Activated CD4-positive, alpha-beta T cell treated with anti-CD3 and anti-CD28 coated beads, Interleukin-2, amount 10 ng/mL, durations not matched to agents 24 days and 14 days (primary cell): Measurements from ENCODE around the gene AIP. TPM values are rescaled to one million over a fixed set of nuclear protein-coding genes. Genes with fewer than 3 reads are reported as not detected.

ENCODE experiments used
- DNase-seq: peaks from one replicate; pipeline ENCODE4 v3.0.0; 2022
- H3K27ac Mint-ChIP-seq: one replicate; pipeline ENCODE4 v1.8.0; 2022; ENCODE audit warnings: mild to moderate bottlenecking, mixed read lengths
- H3K27me3 Mint-ChIP-seq: one replicate; pipeline ENCODE4 v1.8.0; 2022; ENCODE audit warnings: mixed read lengths
- H3K36me3 Mint-ChIP-seq: one replicate; pipeline ENCODE4 v1.8.0; 2022; ENCODE audit warnings: low read depth, mild to moderate bottlenecking, mixed read lengths
- H3K4me1 Mint-ChIP-seq: one replicate; pipeline ENCODE4 v1.8.0; 2021; ENCODE audit warnings: mixed read lengths
- H3K4me3 Mint-ChIP-seq: one replicate; pipeline ENCODE4 v1.8.0; 2022; ENCODE audit warnings: mild to moderate bottlenecking, moderate library complexity, mixed read lengths
- H3K9me3 Mint-ChIP-seq: one replicate; pipeline ENCODE4 v1.8.0; 2021; ENCODE audit warnings: mixed read lengths
- intact Hi-C: fragments of 100-400 bp; cut with micrococcal nuclease; formaldehyde crosslinking; loops from one replicate; pipeline ENCODE4 v1.15.1; 2023
- total RNA-seq: library from RNA; stranded (reverse); gene quantifications from 2 replicates; pipeline ENCODE4 v1.2.3, GENCODE V29; 2022

AIP gene
- total RNA-seq, 1 donor from 2014 or later: 189 TPM

DNA sequence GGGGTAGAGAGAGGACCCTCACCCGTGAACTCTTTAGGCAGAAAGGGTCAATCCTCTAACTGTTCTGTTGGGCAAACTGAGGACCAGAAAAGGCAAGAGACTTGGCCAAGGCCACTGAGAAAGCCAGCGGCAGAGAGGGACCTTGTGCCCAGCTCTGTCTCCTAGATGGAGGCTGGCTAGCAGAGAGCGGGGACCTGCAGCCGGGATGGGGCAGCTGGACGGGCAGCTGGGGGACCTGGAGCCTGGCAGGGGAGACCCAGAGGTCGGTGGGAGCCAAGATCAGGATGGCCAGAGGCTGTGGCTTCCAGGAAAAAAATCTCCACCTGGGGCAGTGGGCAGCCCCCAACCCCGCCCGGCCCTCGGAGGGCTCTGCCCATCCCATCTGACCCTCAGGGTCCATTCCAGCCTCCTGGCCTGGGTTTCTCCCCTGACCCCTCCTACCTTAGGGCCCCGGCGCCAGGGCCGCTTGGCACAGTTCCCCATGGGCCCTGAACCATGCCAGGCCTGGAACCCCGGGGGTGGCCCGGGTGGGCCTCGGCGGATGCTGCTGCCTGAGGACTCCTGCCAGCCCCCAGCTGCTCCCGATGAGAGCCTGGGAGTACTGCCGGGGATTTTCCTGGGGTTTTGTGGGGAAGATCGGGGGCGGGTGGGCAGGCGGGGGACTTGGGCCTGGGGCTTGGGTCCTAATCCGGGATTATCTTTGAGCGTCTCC lies 40.2 kb downstream of the AIP start, which contains the start of gene CABP2:
Gene CABP2, minus strand, starts transcription at position 603 of the 712 bp plus-strand sequence. Its CDS starts 120 bp downstream, at position 483.
- H3K27ac Mint-ChIP-seq: no peak within 1 kb of the TSS
- no peak for DNase-seq
- peaks cover 4% of the 10 kb centered on the region for H3K27me3 Mint-ChIP-seq
- H3K36me3 Mint-ChIP-seq: no peaks in the 10 kb centered on the region
- H3K4me1 Mint-ChIP-seq: no peaks in the 10 kb centered on the region
- H3K9me3 Mint-ChIP-seq: peaks cover 4% of the 10 kb centered on the region
- no peak within 1 kb of the TSS for H3K4me3 Mint-ChIP-seq
- intact Hi-C loops: no loop called here

DNA sequence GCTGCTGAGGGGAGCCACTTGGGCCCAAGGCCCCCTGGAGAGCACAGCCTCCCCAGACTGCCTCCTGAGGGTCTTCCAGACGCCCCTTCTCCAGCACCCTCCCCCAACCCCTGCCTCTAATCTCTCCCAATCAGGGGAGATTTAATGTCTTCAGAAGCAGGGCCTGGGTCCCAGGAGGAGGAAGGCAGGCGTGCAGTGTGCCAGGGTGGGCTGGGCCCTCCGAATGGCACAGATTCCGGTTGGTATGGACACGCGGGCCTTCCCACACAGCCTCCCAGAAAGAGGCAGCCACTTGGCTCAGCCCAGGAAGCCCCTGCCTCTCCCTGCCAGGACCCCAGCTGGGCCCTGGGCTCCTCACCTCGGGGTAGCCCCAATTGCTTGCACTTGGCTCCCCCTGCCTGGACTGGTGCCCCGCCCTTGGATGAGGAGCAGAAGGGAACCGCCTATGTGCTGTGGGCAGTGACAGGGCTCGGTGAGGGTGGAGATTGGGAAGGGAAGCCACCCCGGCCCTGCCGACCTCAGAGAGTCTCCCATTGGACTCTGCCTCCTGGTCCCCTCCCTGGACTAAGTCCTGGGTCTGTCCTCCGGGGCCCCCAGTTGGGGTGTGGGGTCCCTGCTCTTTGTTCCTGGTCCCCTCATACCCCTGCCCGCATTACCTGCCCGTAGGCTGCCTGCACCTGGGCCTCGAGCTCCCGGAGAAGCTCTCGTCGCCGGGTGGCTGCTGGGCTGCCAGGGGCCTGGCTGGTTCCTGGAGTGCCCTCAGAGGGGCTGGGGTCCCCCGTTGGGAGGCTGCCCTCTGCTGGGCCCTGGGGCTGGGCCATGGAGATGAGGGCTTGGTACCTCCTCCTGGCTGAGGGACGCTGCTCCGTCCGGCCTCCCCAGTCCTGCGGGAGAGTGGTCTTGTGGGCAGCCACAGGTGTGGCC lies 41.0 kb downstream of the AIP start:
- no peak for DNase-seq
- Mint-ChIP-seq H3K9me3 (peaks cover 4% of the 10 kb centered on the region), H3K27me3 (peaks cover 6% of the 10 kb centered on the region), H3K36me3 (no peaks in the 10 kb centered on the region), H3K27ac (no peak overlapping the region), H3K4me1 (no peaks in the 10 kb centered on the region), H3K4me3 (no peak overlapping the region)
- intact Hi-C loops: no loop called here

DNA sequence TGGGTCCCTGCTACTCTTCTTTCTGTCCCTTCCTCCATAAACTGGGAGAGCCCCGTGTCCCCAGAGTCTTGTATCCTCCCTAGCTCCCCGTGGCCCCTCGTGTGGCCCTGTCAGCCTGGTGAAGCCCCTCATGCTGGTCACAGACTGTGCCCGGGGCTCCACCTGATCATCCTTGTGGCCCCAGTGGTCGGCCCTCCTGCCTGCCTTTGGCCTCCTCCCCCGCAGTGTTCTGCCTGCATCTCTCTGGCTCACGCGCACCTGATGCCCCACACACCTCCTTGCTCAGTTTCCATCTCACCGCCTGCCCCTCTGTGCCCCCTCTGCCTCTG lies 41.6 kb downstream of the AIP start:
- Mint-ChIP-seq H3K27me3 (peaks cover 8% of the 10 kb centered on the region), H3K4me3 (no peak overlapping the region), H3K9me3 (peaks cover 4% of the 10 kb centered on the region), H3K36me3 (no peaks in the 10 kb centered on the region), H3K4me1 (no peaks in the 10 kb centered on the region), H3K27ac (no peak overlapping the region)
- intact Hi-C loops: no loop called here
- DNase-seq: no peak

DNA sequence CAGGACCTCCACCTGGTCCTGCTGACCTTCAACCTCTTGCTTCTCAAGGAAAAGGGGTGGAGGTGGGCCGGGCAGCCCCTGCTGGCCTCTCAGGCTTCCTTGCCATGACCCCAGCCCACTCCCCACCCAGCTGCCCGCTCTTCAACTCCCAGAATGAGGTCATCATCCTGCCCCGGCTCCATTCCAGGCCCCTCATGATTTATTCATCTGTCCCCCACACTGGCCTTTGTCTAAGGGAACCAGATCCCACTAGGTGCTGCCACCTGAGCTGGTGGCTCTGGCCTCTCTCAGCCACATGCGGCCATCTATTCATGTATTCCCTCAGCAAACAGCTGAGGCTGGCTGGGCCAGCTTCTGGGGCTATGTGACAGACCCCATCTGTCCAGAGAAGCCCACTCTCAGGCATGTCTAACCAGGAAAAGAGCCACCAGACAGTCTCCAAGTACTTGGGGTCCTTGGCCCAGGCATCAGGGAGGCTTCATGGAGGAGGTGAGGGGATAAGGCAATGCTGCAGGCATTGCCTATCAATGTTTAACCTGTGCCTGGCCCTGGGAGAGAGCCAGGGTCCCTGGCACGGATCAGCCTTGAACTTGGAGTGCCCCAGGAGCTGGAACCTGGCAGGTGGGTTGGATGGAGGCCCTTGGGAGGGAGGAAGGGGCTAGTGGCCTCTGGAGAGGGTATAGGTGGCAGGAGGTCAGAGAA lies 42.6 kb downstream of the AIP start:
- no peak overlapping the region for H3K27ac Mint-ChIP-seq
- H3K4me1 Mint-ChIP-seq: no peaks in the 10 kb centered on the region
- DNase-seq: no peak
- no peak overlapping the region for H3K4me3 Mint-ChIP-seq
- peaks cover 4% of the 10 kb centered on the region for H3K9me3 Mint-ChIP-seq
- H3K27me3 Mint-ChIP-seq: peaks cover 8% of the 10 kb centered on the region
- intact Hi-C loops: no loop called here
- H3K36me3 Mint-ChIP-seq: no peaks in the 10 kb centered on the region

DNA sequence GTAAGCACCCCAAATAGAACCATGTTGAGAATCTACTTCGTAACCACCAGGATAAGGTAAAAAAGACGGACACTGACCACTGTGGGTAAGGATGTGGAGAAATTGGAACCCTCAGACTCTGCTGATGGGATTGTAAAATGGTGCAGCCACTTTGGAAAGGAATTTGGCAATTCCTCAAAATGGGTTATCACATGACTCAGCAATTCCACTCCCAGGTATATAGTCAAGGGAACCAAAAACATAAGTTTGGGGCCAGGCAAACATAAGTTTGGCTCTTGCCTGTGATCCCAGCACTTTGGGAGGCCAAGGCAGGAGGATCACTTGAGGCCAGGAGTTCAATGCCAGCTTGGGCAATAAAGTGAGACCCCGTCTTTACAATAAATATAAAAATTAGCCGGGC lies 45.5 kb downstream of the AIP start:
- DNase-seq: no peak
- Mint-ChIP-seq H3K27ac (no peak overlapping the region), H3K36me3 (no peaks in the 10 kb centered on the region), H3K9me3 (peaks cover 14% of the 10 kb centered on the region), H3K27me3 (peaks cover 10% of the 10 kb centered on the region), H3K4me3 (no peak overlapping the region), H3K4me1 (no peaks in the 10 kb centered on the region)
- intact Hi-C loops: no loop called here

DNA sequence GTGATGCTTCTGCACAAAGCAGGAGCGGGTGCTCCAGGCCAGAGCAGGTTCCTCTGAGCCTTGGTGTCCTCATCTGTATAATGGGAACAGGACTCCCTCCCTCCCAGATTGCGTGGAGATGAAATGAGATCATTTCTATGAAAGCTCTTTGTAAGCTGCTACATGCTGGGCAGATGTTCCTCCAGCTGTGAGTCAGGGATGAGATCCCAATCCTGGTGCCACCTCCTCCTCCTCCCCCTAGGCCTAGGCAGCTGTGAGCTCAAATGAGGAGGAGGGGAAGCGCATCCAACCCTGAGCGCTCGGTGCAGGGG lies 47.4 kb downstream of the AIP start:
- H3K9me3 Mint-ChIP-seq: peaks cover 19% of the 10 kb centered on the region
- DNase-seq: no peak
- intact Hi-C loops: no loop called here
- H3K4me3 Mint-ChIP-seq: no peak overlapping the region
- H3K36me3 Mint-ChIP-seq: no peaks in the 10 kb centered on the region
- H3K27me3 Mint-ChIP-seq: peaks cover 10% of the 10 kb centered on the region
- H3K4me1 Mint-ChIP-seq: no peaks in the 10 kb centered on the region
- no peak overlapping the region for H3K27ac Mint-ChIP-seq

DNA sequence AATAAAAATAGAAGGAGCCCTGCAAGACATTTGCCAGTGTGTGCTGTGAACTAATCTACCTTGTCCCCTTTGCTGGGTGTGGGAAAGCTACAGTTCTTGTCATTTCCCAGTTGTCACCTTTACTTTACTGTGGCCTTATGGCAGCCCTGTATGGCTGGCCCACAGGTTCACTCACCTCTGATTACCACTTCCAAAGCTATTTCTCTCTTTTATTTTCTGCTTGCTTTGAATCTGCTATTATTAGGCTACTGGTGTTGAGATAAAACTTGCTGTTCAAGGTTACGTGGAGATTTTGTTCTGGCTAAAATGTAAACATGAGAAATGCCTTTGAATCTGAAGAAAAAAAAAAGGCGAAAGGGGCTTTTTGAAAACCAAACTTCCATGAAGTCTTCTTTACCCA lies 50.1 kb downstream of the AIP start:
- H3K4me3 Mint-ChIP-seq: no peak overlapping the region
- H3K27ac Mint-ChIP-seq: no peak overlapping the region

DNA sequence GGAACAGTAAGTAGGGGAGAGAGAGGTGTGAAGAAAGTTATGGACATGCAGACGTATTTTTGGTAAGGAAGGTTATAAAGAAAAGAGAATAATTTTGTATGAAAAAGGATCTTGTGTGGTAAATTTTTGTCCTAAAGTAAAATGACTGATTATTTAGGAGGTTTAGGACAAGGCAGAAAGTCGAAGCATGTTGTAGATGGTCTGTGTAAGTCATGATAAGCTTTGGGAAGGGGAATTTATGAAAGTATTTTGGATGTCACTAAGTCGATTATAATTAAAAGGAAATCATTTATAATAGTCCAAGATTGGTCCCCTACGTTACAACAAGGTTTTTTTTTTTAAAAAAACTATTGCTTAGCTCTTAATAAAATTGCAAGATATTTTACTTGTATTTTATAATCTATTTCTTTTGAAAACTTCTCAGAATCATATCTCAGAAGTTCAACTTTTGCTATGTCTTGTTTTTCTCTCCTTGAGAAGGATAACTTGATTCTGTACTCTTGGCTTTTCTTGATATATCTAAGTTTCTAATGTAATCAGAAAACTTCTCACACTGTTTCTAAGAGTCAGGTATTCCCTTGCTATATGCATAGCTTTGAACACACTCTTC lies 51.3 kb downstream of the AIP start:
- H3K4me3 Mint-ChIP-seq: no peak overlapping the region
- intact Hi-C loops: no loop called here

More for the DNA sequence above, 50.1 kb downstream of the AIP start:
- no peaks in the 10 kb centered on the region for H3K4me1 Mint-ChIP-seq
- peaks cover 15% of the 10 kb centered on the region for H3K9me3 Mint-ChIP-seq
- DNase-seq: no peak
- peaks cover 6% of the 10 kb centered on the region for H3K27me3 Mint-ChIP-seq
- intact Hi-C loops: no loop called here
- H3K36me3 Mint-ChIP-seq: no peaks in the 10 kb centered on the region

DNA sequence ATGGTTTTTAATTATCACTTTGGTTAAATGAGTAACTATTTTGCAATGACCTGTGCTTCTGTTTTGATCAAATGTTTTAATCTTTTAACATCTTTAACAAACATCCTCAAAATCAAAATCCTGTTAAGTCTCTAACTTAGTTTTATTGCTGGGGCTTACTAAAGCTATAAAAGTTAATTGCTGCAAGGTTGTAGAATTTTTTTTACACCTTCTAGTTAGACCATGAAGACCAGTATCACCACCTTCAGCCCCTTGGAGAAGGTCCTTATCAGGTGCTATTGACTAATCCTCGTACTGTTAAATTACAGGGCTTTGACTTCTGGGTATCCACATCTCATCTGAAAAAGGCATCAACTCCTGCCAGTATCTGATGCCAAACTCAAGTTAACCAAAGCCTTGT lies 52.7 kb downstream of the AIP start:
- H3K4me3 Mint-ChIP-seq: no peak overlapping the region
- no peak overlapping the region for H3K27ac Mint-ChIP-seq
- no peaks in the 10 kb centered on the region for H3K36me3 Mint-ChIP-seq
- no peak for DNase-seq
- no peaks in the 10 kb centered on the region for H3K4me1 Mint-ChIP-seq
- peaks cover 2% of the 10 kb centered on the region for H3K27me3 Mint-ChIP-seq
- H3K9me3 Mint-ChIP-seq: peaks cover 15% of the 10 kb centered on the region
- intact Hi-C loops: no loop called here

More for the DNA sequence above, 51.3 kb downstream of the AIP start:
- Mint-ChIP-seq H3K27ac (no peak overlapping the region), H3K36me3 (no peaks in the 10 kb centered on the region), H3K9me3 (peaks cover 15% of the 10 kb centered on the region), H3K27me3 (peaks cover 4% of the 10 kb centered on the region), H3K4me1 (no peaks in the 10 kb centered on the region)
- DNase-seq: no peak

DNA sequence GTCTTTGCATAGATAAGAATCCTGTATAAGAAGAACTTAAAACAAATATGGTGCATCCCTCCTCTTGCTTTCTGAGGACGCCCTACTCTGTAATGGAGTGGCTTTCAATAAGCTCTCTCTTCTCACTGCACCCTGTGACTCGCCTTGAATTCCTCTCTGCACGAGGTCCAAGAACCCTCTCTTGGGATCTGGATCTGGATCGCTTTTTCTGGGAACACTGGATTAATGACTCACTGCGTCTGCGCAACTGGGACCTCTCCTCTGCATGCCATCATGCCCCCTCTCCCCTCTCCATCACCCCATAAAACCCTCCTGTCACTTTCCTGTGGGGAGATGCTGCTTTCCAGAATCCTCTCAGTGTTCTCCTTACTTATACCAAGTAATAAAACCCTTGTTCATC lies 55.5 kb downstream of the AIP start:
- DNase-seq: no peak
- intact Hi-C loops: no loop called here
- Mint-ChIP-seq H3K4me3 (no peak overlapping the region), H3K4me1 (no peaks in the 10 kb centered on the region), H3K9me3 (peaks cover 5% of the 10 kb centered on the region), H3K36me3 (no peaks in the 10 kb centered on the region), H3K27ac (no peak overlapping the region), H3K27me3 (no peaks in the 10 kb centered on the region)

DNA sequence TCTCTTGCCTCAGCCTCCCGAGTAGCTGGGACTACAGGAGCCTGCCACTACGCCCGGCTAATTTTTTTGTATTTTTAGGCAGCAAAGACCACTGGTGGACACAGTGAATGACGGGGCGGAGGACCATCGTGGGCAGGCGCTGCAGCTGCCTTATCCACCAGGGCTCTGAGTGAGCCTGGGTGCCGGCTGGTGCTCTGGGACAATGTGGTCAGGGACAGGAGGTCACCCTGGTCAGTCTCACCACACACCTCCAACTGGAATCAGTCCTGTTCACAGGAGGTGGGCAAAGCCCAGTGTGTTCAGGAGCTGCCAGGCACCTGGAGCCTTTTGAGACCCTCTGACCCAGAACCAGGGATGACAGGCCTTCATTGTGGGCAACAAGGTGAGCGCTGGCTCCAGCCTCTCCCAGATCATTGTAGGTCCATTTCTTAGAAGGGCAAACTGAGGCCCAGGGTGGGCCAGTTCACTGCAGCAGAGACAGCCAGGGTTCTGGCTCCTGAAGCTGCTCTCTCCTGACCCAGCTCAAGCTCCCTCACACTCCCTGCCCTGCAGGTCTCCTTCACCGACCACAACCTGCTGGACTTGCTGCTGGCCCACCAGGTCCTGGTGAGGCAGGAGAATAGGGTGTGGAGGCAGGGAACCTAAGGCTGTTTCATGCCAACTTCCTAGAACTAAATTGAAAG lies 56.1 kb downstream of the AIP start:
- intact Hi-C loops: no loop called here
- Mint-ChIP-seq H3K36me3 (no peaks in the 10 kb centered on the region), H3K4me1 (no peaks in the 10 kb centered on the region), H3K27ac (no peak overlapping the region), H3K27me3 (no peaks in the 10 kb centered on the region), H3K9me3 (peaks cover 2% of the 10 kb centered on the region), H3K4me3 (no peak overlapping the region)
- no peak for DNase-seq

DNA sequence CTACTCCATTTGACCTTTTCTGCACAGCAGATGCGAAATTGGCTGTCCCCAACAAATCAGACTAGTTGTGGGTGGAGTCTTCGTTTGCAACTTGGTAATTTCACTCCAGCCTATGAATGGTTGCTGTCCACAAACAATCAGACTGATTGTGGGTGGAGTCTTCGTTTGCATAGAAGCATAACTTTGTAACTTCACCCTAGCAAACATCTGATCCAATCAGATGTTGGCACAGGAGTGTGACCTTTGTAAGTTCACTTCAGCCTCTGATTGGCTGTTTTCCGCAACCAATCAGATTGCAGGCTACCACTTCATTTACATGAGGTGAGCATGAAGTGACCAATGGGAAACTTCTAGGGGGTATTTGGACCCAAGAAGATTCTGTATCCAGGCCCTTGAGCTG lies 56.7 kb downstream of the AIP start:
- Mint-ChIP-seq H3K36me3 (no peaks in the 10 kb centered on the region), H3K9me3 (no peaks in the 10 kb centered on the region), H3K4me3 (no peak overlapping the region), H3K27me3 (no peaks in the 10 kb centered on the region), H3K27ac (no peak overlapping the region), H3K4me1 (no peaks in the 10 kb centered on the region)
- DNase-seq: no peak
- intact Hi-C loops: no loop called here
